Subcutaneous adipose tissue (tissue), 4 donors: Measurements from ENCODE around the gene RALB. TPM values are rescaled to one million over a fixed set of nuclear protein-coding genes. Genes with fewer than 3 reads are reported as not detected.

Experiments used
- CTCF ChIP-seq: fragments of 450-650 bp; IDR thresholded peaks from one replicate; pipeline ENCODE4 v1.5.1; 2016; ENCODE audit warnings: low read depth, mild to moderate bottlenecking, control low read depth, antibody characterized with exemption, moderate library complexity
- small RNA-seq: library from RNA; depleted of rRNA; stranded (forward); fragments of <200 nt; gene quantifications from one replicate; pipeline ENCODE3, GENCODE V24; 2016
- total RNA-seq, 4 donors: library from RNA; depleted of rRNA; stranded (reverse); fragments of >200 nt; gene quantifications; one replicate each; pipeline ENCODE4 v1.1.0, GENCODE V29; 2016

RALB gene
- total RNA-seq, 4 donors from 2014 or later, result 54.2 to 84.0 (median 56.8) TPM

GRCh38 chr2:120341977-120342376, 89.3 kb downstream of the RALB start:
- no peak for TF ChIP-seq CTCF

GRCh38 chr2:120342446-120342845, 89.8 kb downstream of the RALB start:
- TF ChIP-seq CTCF, result no peak

DNA sequence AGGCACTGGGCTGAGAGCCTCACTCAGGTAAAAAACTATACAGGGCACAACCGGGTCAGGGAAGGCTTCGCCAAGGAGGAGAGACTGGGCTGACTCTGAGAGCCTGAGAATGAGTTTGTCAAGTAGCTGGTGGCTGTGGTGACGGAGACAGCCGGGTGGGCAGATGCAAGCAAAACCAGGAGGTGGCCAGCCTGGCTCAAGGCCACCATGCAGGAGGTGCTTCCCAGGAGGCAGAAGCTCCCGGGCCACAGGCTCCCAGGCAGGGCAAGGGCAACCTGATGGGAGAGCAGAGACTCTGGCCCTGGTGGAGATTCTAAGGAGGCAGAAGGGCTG, 90.4 kb downstream of the RALB start:
- TF ChIP-seq CTCF, result no peak

- no peak for TF ChIP-seq CTCF
Measured at GRCh38 chr2:120343433-120344105, 90.9 kb downstream of the RALB start.

Small RNA genes lying within 50 kb of the gene (small RNA-seq; reads per million reads assigned to genes)
- gene MTND4LP14, result not detected

Other genes starting within 250 kb of the RALB start
- 10 to 100 TPM; 10.9 to 26.4 (median 22.8) TPM for gene EPB41L5, start 239.8 kb upstream of the RALB start, total RNA-seq
- gene TMEM185B, start 29.5 kb upstream of the RALB start, total RNA-seq, result 10 to 100 TPM; 13.6 to 24.9 (median 17.7) TPM
- gene INHBB, start 93.3 kb downstream of the RALB start, total RNA-seq, result 10 to 100 TPM; 21.4 to 69.1 (median 62.1) TPM